HK-2 (cell line): ENCODE results near the gene ESYT3.
"Not testable (repeated sequence)": the region's sequence is repeated elsewhere in the genome, so short reads cannot be mapped to it uniquely, and the experiment has no call there.

ENCODE experiments used
- DNase-seq: peaks from one replicate; pipeline ENCODE4 v3.0.0-alpha.2; 2018; ENCODE audit not compliant: unreplicated experiment

ESYT3 gene

DNA sequence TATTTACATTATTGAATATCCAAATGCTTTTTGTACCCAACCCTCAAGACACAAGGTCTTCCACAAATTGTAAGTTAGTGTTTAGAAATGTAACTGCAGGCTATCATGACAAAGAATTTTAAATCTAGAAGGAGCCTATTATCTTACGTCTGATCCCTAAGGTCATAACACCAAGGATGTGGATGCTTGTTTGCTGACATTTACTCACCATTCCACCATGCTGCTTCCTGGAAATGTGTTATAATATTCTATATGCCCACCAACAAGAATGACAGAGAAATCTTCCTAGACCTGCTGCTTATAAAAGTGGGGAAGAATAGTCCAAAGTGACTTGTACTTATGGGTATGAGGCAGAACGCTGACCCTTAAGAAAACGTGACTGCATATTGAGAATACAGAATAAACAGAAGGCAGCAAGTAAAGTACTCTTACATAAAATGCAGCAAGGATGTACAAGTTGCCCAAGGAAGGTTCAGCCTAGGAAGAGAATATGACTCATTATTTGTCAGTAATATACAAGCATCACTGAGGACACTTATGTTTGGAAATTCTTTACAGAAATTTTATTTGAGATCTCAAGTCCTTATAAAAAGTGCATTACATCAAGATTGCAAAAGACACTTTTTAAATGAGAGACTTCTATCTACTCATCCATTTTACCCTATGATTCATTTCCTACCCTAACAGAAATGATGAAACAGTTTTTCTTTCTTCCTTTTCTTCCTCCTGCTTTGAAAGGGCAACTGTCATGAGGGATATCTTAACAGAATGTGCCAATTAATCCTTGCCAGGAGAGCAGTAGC lies 59.6 kb downstream of the ESYT3 start:
- no peak for DNase-seq

DNA sequence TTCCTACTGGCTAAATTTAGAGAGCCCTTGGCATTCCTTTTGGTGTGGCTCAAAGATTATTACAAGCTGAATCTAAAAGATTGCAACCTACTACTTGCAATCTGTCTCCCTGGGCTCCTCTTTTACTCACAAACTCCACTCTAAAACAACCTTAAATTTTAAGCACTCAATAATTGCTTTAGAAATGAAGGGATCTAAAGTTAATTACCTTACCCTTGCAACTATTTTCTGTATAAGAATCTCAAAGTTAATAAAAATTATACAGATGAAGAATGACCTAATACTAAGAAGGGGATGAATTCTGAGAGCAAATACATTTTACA lies 60.2 kb downstream of the ESYT3 start:
- no peak for DNase-seq

DNA sequence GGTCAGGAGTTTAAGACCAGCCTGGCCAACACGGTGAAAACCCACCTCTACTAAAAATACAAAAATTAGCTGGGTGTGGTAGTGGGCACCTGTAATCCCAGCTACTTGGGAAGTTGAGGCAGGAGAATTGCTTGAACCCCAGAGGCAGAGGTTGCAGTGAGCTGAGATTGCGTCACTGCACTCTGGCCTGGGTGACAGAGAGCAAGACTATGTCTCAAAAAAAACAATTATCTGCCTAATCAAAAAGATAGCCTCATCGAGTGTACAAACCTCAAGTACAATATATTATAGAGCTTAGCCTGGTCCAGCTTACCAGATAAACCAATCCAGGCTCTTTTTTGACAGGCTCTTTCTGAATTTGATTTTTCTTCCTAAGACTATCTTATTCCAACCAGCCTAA lies 61.2 kb downstream of the ESYT3 start:
- not testable (repeated sequence) for DNase-seq

DNA sequence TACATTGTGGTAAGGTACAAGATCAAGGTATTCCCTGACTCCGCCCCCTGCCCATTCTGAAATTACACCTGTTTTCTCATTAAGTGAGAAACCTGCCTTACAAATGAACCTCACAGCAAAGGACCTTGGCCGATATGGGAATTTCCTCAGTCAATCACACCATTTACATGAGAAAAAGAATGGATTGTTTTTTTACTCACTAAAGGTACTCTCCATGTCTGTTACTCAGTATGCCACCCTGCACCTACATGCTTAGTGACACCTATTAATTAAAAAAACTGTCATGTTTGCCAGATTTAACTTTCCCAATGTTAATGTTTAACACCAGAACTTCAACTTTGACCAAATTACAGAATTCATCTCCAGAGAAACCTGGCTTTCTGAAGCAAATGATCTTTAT lies 62.0 kb downstream of the ESYT3 start:
- DNase-seq, result no peak

DNA sequence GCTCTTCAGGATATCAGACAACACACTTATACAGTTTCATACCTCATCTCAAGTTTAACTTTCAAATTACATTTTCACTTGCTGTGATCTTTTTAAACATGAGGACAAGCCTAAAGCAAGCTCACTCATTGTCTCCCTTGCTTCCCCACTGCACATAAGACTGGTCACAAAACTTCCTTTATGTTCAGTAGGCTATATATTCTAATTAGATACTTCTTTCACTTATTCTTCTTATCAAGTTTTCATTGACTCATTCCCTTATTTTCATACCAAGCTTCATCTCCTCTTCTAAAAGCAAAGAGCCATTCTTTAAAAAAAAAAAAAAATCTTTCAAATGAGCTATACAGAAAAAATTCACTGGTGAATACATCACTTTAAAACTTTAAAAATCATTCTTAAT lies 62.6 kb downstream of the ESYT3 start:
- DNase-seq, result no peak

DNA sequence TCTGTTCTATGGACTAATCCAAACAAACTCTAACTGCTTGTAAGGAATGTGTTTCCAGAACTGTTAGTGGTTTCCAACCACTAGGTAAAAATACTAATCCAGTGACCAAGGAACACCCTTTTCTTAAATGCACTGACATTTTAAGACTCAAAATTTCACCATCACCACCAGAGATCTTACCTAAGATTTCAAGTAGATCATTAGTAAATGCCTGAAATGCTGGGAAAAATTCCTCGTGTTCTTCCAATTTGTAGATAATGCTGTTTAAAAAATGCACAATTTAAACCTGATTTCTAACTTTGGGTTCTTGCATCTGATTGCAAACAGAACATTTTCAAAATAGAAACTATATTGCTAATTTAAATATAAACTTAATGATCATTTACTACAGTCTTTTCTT lies 63.4 kb downstream of the ESYT3 start:
- no peak for DNase-seq

DNA sequence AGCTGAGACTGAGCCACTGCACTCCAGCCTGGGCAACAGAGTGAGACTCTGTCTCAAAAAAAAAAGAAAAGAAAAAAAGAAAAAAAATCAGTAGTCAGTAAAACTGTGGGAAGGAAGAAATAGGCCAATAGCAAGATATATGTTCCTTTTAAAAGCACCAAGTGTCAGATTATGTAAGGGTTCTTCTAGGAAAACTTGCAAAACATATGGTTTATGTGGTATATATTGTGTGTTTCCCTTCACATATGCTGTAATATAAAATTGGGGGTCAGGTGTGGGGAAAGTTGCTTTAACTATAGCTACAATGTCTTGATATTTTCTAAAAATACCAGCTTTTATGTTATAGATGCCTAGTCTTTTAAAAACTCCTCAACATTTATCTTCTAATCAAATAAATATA lies 64.6 kb downstream of the ESYT3 start:
- no peak for DNase-seq

DNA sequence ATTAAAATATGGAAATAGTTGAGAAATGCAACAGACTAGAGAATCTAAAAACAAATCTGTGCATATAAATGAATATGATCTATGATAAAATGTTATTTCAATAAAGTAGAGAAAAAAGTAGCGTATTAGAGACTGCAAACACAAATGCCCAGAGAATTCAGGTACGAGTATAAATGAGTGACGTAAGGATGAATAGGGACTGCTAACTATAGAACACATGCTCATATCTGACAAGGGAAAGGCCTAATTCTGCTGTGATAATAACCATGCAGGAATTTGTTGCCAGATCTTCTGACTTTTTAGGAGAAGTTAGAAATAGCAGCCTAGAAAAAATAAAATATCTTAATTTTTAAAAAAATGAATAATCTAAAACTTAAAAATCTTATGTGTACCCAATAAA lies 73.1 kb downstream of the ESYT3 start:
- no peak for DNase-seq

DNA sequence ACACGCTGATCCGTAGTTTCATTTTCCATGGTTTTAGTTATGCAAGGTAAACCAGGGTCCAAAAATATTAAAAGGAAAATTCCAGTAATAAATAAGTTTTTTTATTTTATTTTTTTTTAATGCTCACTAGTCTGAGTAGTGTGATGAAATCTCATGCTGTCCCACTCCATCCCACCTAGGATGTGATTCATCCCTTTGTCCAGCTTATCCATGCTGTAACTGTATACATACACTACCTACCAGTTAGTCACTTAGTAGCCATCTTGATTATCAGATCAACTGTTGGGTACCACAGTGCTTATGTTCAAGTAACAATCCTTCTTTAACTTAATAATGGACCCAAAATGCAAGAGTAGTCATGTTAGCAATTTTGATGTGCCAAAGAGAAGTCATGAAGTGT lies 75.2 kb downstream of the ESYT3 start:
- DNase-seq, result no peak

DNA sequence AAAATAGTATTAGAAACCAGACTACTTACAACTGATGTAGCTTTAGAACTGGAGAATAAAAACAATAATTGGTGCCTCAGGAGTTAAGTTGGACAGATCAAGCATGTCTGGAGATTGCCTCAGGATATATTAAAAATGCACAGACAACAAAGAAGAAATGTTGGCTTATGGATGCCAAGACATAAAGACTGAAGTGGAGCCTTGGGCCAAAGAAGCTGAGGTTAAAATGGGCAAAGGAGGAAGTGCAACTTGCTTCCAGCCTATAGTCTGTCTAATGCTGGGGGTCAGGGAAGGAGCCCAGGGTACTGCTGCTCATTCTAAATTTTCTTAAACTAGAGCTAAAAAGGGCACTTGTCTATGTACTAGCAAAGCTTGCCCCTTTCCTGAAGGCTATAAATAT lies 77.5 kb downstream of the ESYT3 start:
- DNase-seq, result no peak

DNA sequence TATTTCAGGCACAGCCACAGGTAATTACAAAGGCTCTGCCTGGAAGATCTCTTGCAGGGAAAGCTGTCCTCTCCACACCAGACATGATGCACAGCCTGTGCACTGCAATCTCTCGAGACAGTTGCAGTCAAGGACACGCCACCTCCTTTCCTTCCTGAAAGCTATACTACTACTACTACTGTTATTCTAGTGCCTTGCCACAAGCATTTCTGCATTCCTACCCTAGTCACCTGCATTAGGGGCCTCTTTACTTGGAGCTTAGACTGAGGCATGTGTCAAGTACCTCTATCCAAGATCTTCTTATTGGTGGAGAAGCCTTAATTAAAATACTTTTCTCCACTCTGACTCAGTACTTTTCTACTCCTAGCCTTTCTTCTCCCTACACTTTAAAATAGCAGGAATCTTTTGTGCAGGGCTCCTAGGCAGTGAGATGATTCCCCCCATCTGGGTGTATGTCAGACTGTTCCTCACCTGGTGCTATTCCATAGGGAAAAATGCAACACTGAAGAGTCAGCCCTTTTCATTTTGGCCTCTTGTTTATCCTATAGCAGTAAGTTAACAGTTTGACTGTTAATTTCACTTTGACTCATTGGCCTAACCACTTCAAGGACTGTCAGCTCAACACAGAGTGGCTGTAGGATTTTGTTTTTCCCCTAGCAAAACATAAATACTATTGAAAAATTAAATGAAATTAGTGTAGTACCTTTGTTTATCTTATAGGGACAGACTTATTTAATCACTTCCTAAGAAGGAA lies 78.9 kb downstream of the ESYT3 start:
- DNase-seq, result no peak

DNA sequence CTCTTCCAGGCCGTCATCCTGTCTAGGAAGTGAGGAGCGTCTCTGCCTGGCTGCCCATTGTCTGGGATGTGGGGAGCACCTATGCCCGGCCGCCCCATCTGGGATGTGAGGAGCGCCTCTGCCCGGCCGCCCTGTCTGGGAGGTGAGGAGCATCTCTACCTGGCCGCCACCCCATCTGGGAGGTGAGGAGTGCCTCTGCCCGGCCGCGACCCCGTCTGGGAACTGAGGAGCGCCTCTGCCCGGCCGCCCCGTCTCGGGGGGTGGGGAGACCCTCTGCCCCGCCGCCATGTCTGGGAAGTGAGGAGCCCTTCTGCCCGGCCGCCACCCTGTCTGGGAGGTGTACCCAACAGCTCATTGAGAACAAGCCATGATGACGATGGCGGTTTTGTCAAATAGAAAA lies 87.0 kb downstream of the ESYT3 start:
- not testable (repeated sequence) for DNase-seq
